ENCODE measurements around the gene MRPL40.
A peak's percentile ranks its signal among the peaks of the same experiment; 100 is the strongest.
"Not testable (repeated sequence)": the region's sequence is repeated elsewhere in the genome, so short reads cannot be mapped to it uniquely, and the experiment has no call there.

MRPL40 gene

GRCh38 chr22:19442166-19442565 lies 9.8 kb downstream of the MRPL40 start:
- DNase-seq (ENCODE audit: low spot score) = no peak

GRCh38 chr22:19443544-19444211 lies 11.3 kb downstream of the MRPL40 start:
- no peak for DNase-seq (ENCODE audit: low spot score)

GRCh38 chr22:19445279-19445982 lies 13.1 kb downstream of the MRPL40 start:
- not testable (repeated sequence) for DNase-seq (ENCODE audit: low spot score)

- peak; percentile 16 for DNase-seq (ENCODE audit: low spot score)
These were observed 14.4 kb downstream of the MRPL40 start for GRCh38 chr22:19446603-19447329.

GRCh38 chr22:19447330-19448075 lies 15.2 kb downstream of the MRPL40 start, which contains the start of gene C22orf39:
Gene C22orf39, minus strand, starts transcription at chr22:19447711. Its CDS starts 23 bp downstream, at chr22:19447688.
- peak; percentile 92 for DNase-seq (ENCODE audit: low spot score)

GRCh38 chr22:19448076-19448607 lies 15.8 kb downstream of the MRPL40 start:
- DNase-seq (ENCODE audit: low spot score) = peak; percentile 28

GRCh38 chr22:19448739-19449421 lies 16.5 kb downstream of the MRPL40 start:
- no peak for DNase-seq (ENCODE audit: low spot score)

GRCh38 chr22:19449422-19449767 lies 17.1 kb downstream of the MRPL40 start:
- no peak for DNase-seq (ENCODE audit: low spot score)

- DNase-seq (ENCODE audit: low spot score) = no peak
These were observed 18.2 kb downstream of the MRPL40 start for GRCh38 chr22:19450363-19451175.

GRCh38 chr22:19451570-19451969 lies 19.2 kb downstream of the MRPL40 start:
- DNase-seq (ENCODE audit: low spot score) = no peak

GRCh38 chr22:19453718-19454117 lies 21.4 kb downstream of the MRPL40 start:
- no peak for DNase-seq (ENCODE audit: low spot score)

GRCh38 chr22:19454156-19454555 lies 21.8 kb downstream of the MRPL40 start:
- no peak for DNase-seq (ENCODE audit: low spot score)

GRCh38 chr22:19455033-19455432 lies 22.7 kb downstream of the MRPL40 start:
- DNase-seq (ENCODE audit: low spot score) = no peak

- DNase-seq (ENCODE audit: low spot score) = peak; percentile 23
These were observed 23.4 kb downstream of the MRPL40 start for GRCh38 chr22:19455585-19456370.

- no peak for DNase-seq (ENCODE audit: low spot score)
These were observed 24.2 kb downstream of the MRPL40 start for GRCh38 chr22:19456541-19456940.

- DNase-seq (ENCODE audit: low spot score) = no peak
These were observed 25.6 kb downstream of the MRPL40 start for GRCh38 chr22:19457828-19458428.

- DNase-seq (ENCODE audit: low spot score) = no peak
These were observed 27.7 kb downstream of the MRPL40 start for GRCh38 chr22:19460036-19460435.

- no peak for DNase-seq (ENCODE audit: low spot score)
These were observed 29.2 kb downstream of the MRPL40 start for GRCh38 chr22:19461506-19461905.

GRCh38 chr22:19463008-19463407 lies 30.7 kb downstream of the MRPL40 start:
- DNase-seq (ENCODE audit: low spot score) = no peak

All from kidney capillary endothelial cell (primary cell).